HG03457 (cell line): Measurements from ENCODE around the gene UBAP1L.
"Not testable (repeated sequence)": the region's sequence is repeated elsewhere in the genome, so short reads cannot be mapped to it uniquely, and the experiment has no call there.

ENCODE experiments used
- ATAC-seq: cut with Tn5 transposase; IDR thresholded peaks from one replicate; pipeline ENCODE4 v1.9.1; 2021; ENCODE audit warnings: moderate number of reproducible peaks; ENCODE audit not compliant: unreplicated experiment

The UBAP1L gene

GRCh38 chr15:65049418-65049840, 65.6 kb downstream of the UBAP1L start:
- peak; percentile 77 for ATAC-seq

GRCh38 chr15:65048241-65048640, 66.8 kb downstream of the UBAP1L start:
- no peak for ATAC-seq

- no peak for ATAC-seq
These were observed 70.1 kb downstream of the UBAP1L start, which contains the start of gene SLC51B for GRCh38 chr15:65044724-65045481. SLC51B (plus strand) TSS chr15:65045387; CDS start chr15:65050005, 4,618 bp downstream.

- not testable (repeated sequence) for ATAC-seq
These were observed 70.8 kb downstream of the UBAP1L start for GRCh38 chr15:65044218-65044617.

GRCh38 chr15:65042776-65043327, 72.1 kb downstream of the UBAP1L start:
- no peak for ATAC-seq
